Measurements from ENCODE around the gene LDLRAD4.

DNA sequence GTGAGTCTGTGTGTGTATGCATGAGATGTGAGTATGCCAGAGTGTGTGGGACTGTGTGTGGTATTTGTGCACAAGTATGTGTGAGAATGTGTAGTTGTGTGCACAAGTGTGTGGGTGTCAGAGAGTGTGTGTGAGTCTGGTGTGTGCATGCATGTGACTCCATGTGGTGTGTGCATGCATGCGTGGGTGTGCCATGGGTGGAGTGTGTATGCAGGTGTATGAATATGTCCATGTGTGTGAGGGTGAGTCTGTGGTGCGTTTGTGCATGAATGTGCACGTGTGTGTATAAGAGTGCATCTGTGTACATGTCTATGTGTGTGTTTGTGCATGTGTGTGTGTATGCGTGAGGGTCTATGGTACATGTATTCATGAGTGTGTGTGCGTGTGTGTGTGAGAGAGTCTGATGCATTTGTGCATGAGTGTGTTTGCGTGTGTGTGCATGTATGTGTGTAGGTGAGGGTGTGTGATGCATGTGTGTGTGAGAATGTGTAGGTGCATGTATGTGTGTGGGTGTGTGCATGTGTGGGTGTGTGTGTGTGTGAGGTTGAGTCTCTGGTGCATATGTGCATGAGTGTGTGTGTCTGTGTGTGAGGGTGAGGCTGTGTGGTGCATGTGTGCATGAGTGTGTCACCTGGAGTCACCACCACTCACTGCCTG, 226.8 kb downstream of the LDLRAD4 start:
- TF ChIP-seq, protein P1, sequence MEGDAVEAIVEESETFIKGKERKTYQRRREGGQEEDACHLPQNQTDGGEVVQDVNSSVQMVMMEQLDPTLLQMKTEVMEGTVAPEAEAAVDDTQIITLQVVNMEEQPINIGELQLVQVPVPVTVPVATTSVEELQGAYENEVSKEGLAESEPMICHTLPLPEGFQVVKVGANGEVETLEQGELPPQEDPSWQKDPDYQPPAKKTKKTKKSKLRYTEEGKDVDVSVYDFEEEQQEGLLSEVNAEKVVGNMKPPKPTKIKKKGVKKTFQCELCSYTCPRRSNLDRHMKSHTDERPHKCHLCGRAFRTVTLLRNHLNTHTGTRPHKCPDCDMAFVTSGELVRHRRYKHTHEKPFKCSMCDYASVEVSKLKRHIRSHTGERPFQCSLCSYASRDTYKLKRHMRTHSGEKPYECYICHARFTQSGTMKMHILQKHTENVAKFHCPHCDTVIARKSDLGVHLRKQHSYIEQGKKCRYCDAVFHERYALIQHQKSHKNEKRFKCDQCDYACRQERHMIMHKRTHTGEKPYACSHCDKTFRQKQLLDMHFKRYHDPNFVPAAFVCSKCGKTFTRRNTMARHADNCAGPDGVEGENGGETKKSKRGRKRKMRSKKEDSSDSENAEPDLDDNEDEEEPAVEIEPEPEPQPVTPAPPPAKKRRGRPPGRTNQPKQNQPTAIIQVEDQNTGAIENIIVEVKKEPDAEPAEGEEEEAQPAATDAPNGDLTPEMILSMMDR (conservative IDR thresholded peaks at IDR 0.05), result no peak
- no peak for TF ChIP-seq EZH2 (IDR thresholded peaks at IDR 0.05; ENCODE audit: low read depth)

Measured in PC-9 (cell line).